Suprapubic skin (tissue), 4 donors: ENCODE measurements around the gene LRRTM4.

ENCODE experiments used
- EP300 ChIP-seq: sonication (generic); formaldehyde crosslinking; IDR thresholded peaks from one replicate; pipeline ENCODE4 v1.6.1; 2017; ENCODE audit warnings: antibody characterized with exemption
- POLR2A ChIP-seq, 2 donors: fragments of 450-650 bp; IDR thresholded peaks; one replicate each; pipeline ENCODE4 v1.6.1; 2017; ENCODE audit warnings: antibody characterized with exemption in 2 of 2, mild to moderate bottlenecking in 2 of 2, moderate library complexity in 2 of 2
- POLR2AphosphoS5 ChIP-seq, 3 donors: sonication (generic); formaldehyde crosslinking; IDR thresholded peaks; one replicate each; pipeline ENCODE4 v1.6.1; 2017; ENCODE audit warnings: antibody characterized with exemption in 3 of 3
- TF ChIP-seq, protein P1 (sequence below), 2 donors: fragments of 200-600 bp in 1 of 2; fragments of 450-650 bp in 1 of 2; sonication (generic) in 1 of 2; IDR thresholded peaks; one replicate each; pipeline ENCODE4 v1.5.1; 2016 to 2019; ENCODE audit warnings: antibody characterized with exemption in 2 of 2, mild to moderate bottlenecking in 1 of 2, moderate library complexity in 1 of 2

GRCh38 chr2:77104554-77104953 is 417.6 kb downstream of the LRRTM4 start:
- TF ChIP-seq, protein P1, sequence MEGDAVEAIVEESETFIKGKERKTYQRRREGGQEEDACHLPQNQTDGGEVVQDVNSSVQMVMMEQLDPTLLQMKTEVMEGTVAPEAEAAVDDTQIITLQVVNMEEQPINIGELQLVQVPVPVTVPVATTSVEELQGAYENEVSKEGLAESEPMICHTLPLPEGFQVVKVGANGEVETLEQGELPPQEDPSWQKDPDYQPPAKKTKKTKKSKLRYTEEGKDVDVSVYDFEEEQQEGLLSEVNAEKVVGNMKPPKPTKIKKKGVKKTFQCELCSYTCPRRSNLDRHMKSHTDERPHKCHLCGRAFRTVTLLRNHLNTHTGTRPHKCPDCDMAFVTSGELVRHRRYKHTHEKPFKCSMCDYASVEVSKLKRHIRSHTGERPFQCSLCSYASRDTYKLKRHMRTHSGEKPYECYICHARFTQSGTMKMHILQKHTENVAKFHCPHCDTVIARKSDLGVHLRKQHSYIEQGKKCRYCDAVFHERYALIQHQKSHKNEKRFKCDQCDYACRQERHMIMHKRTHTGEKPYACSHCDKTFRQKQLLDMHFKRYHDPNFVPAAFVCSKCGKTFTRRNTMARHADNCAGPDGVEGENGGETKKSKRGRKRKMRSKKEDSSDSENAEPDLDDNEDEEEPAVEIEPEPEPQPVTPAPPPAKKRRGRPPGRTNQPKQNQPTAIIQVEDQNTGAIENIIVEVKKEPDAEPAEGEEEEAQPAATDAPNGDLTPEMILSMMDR (IDR thresholded peaks at IDR 0.05) = no peak
- TF ChIP-seq POLR2A (IDR thresholded peaks at IDR 0.05) = no peak
- TF ChIP-seq POLR2AphosphoS5 (IDR thresholded peaks at IDR 0.05) = no peak
- TF ChIP-seq EP300 = no peak
